T-helper 1 cell treated with Interleukin-12 subunit alpha and Interleukin-12 subunit beta and Interleukin-4 antibody, amounts not matched to agents 30 μg/mL and 1 μg/mL, for 36 hours (primary cell): ENCODE data around the gene MAPRE3.
A peak's percentile ranks its signal among the peaks of the same experiment; 100 is the strongest.
"Not testable (repeated sequence)": the region's sequence is repeated elsewhere in the genome, so short reads cannot be mapped to it uniquely, and the experiment has no call there.

Experiments used
- H3K27ac Mint-ChIP-seq: one replicate; pipeline ENCODE4 v1.8.0; 2021; ENCODE audit warnings: mild to moderate bottlenecking, mixed read lengths
- H3K27me3 Mint-ChIP-seq: one replicate; pipeline ENCODE4 v1.8.0; 2021; ENCODE audit warnings: low read depth, mixed read lengths
- H3K36me3 Mint-ChIP-seq: one replicate; pipeline ENCODE4 v1.8.0; 2021; ENCODE audit warnings: low read depth, mixed read lengths
- H3K4me1 Mint-ChIP-seq: one replicate; pipeline ENCODE4 v1.8.0; 2021; ENCODE audit warnings: low read depth, mixed read lengths
- H3K4me3 Mint-ChIP-seq: one replicate; pipeline ENCODE4 v1.8.0; 2021; ENCODE audit warnings: mild to moderate bottlenecking, moderate library complexity, mixed read lengths
- H3K9me3 Mint-ChIP-seq: one replicate; pipeline ENCODE4 v1.8.0; 2021; ENCODE audit warnings: mixed read lengths

Gene MAPRE3

GRCh38 chr2:26970244-26970927, at the start of gene MAPRE3:
Gene MAPRE3 (plus strand): TSS chr2:26970637. CDS start chr2:27022219, 51,582 bp downstream.
- Mint-ChIP-seq H3K9me3 (no peaks in the 10 kb centered on the region), H3K27me3 (peaks cover 64% of the 10 kb centered on the region), H3K4me3 (peak within 1 kb of the TSS; percentile 82), H3K27ac (peak within 1 kb of the TSS; percentile 23), H3K4me1 (peaks cover 13% of the 10 kb centered on the region), H3K36me3 (peaks cover 4% of the 10 kb centered on the region)

- Mint-ChIP-seq H3K4me3 (no peak overlapping the region), H3K27me3 (peaks cover 22% of the 10 kb centered on the region), H3K9me3 (no peaks in the 10 kb centered on the region), H3K27ac (no peak overlapping the region), H3K36me3 (no peaks in the 10 kb centered on the region), H3K4me1 (no peaks in the 10 kb centered on the region)
Observed at GRCh38 chr2:26921323-26921722, 49.1 kb upstream of the MAPRE3 start.

GRCh38 chr2:26922405-26923188, 47.8 kb upstream of the MAPRE3 start:
- Mint-ChIP-seq H3K36me3 (no peaks in the 10 kb centered on the region), H3K4me1 (no peaks in the 10 kb centered on the region), H3K4me3 (no peak overlapping the region), H3K27me3 (peaks cover 22% of the 10 kb centered on the region), H3K27ac (no peak overlapping the region), H3K9me3 (no peaks in the 10 kb centered on the region)

GRCh38 chr2:26923189-26923466, 47.3 kb upstream of the MAPRE3 start:
- not testable (repeated sequence) for H3K4me3 Mint-ChIP-seq, H3K4me1 Mint-ChIP-seq, H3K36me3 Mint-ChIP-seq, H3K9me3 Mint-ChIP-seq, H3K27ac Mint-ChIP-seq
- H3K27me3 Mint-ChIP-seq = peaks cover 22% of the 10 kb centered on the region

- Mint-ChIP-seq H3K4me3 (no peak overlapping the region), H3K9me3 (no peaks in the 10 kb centered on the region), H3K27me3 (peaks cover 22% of the 10 kb centered on the region), H3K36me3 (no peaks in the 10 kb centered on the region), H3K27ac (no peak overlapping the region), H3K4me1 (no peaks in the 10 kb centered on the region)
Observed at GRCh38 chr2:26924731-26925099, 45.7 kb upstream of the MAPRE3 start.

GRCh38 chr2:26925100-26925791, 45.2 kb upstream of the MAPRE3 start:
- peaks cover 22% of the 10 kb centered on the region for H3K27me3 Mint-ChIP-seq
- H3K36me3 Mint-ChIP-seq = no peaks in the 10 kb centered on the region
- no peaks in the 10 kb centered on the region for H3K9me3 Mint-ChIP-seq
- H3K4me1 Mint-ChIP-seq = no peaks in the 10 kb centered on the region
- no peak overlapping the region for H3K27ac Mint-ChIP-seq
- H3K4me3 Mint-ChIP-seq = no peak overlapping the region

GRCh38 chr2:26927221-26927620, 43.2 kb upstream of the MAPRE3 start:
- Mint-ChIP-seq H3K4me1 (no peaks in the 10 kb centered on the region), H3K27ac (no peak overlapping the region), H3K4me3 (no peak overlapping the region), H3K27me3 (peaks cover 18% of the 10 kb centered on the region), H3K36me3 (no peaks in the 10 kb centered on the region), H3K9me3 (no peaks in the 10 kb centered on the region)

- no peak overlapping the region for H3K27ac Mint-ChIP-seq
- H3K4me3 Mint-ChIP-seq = no peak overlapping the region
- H3K9me3 Mint-ChIP-seq = no peaks in the 10 kb centered on the region
- no peaks in the 10 kb centered on the region for H3K36me3 Mint-ChIP-seq
- H3K4me1 Mint-ChIP-seq = no peaks in the 10 kb centered on the region
- peaks cover 4% of the 10 kb centered on the region for H3K27me3 Mint-ChIP-seq
Observed at GRCh38 chr2:26932974-26933373, 37.5 kb upstream of the MAPRE3 start.

GRCh38 chr2:26933431-26934334, 36.8 kb upstream of the MAPRE3 start:
- Mint-ChIP-seq H3K27me3 (peaks cover 4% of the 10 kb centered on the region), H3K9me3 (no peaks in the 10 kb centered on the region), H3K4me1 (no peaks in the 10 kb centered on the region), H3K27ac (no peak overlapping the region), H3K4me3 (no peak overlapping the region), H3K36me3 (no peaks in the 10 kb centered on the region)

- no peak overlapping the region for H3K4me3 Mint-ChIP-seq
- H3K36me3 Mint-ChIP-seq = no peaks in the 10 kb centered on the region
- H3K27me3 Mint-ChIP-seq = peaks cover 4% of the 10 kb centered on the region
- H3K4me1 Mint-ChIP-seq = no peaks in the 10 kb centered on the region
- no peak overlapping the region for H3K27ac Mint-ChIP-seq
- no peaks in the 10 kb centered on the region for H3K9me3 Mint-ChIP-seq
Observed at GRCh38 chr2:26934335-26934724, 36.1 kb upstream of the MAPRE3 start.

- Mint-ChIP-seq H3K9me3 (no peaks in the 10 kb centered on the region), H3K4me1 (no peaks in the 10 kb centered on the region), H3K27me3 (peaks cover 4% of the 10 kb centered on the region), H3K36me3 (no peaks in the 10 kb centered on the region), H3K27ac (no peak overlapping the region), H3K4me3 (no peak overlapping the region)
Observed at GRCh38 chr2:26934985-26935384, 35.5 kb upstream of the MAPRE3 start.

- Mint-ChIP-seq H3K36me3 (no peaks in the 10 kb centered on the region), H3K4me3 (no peak overlapping the region), H3K9me3 (no peaks in the 10 kb centered on the region), H3K27me3 (peaks cover 4% of the 10 kb centered on the region), H3K4me1 (no peaks in the 10 kb centered on the region), H3K27ac (no peak overlapping the region)
Observed at GRCh38 chr2:26936855-26937254, 33.6 kb upstream of the MAPRE3 start.

- Mint-ChIP-seq H3K4me3 (no peak overlapping the region), H3K27ac (no peak overlapping the region), H3K27me3 (peaks cover 10% of the 10 kb centered on the region), H3K4me1 (peaks cover 4% of the 10 kb centered on the region), H3K36me3 (no peaks in the 10 kb centered on the region), H3K9me3 (no peaks in the 10 kb centered on the region)
Observed at GRCh38 chr2:26938399-26939118, 31.9 kb upstream of the MAPRE3 start.

- Mint-ChIP-seq H3K9me3 (no peaks in the 10 kb centered on the region), H3K36me3 (no peaks in the 10 kb centered on the region), H3K27ac (no peak overlapping the region), H3K4me1 (peaks cover 4% of the 10 kb centered on the region), H3K27me3 (peaks cover 6% of the 10 kb centered on the region), H3K4me3 (no peak overlapping the region)
Observed at GRCh38 chr2:26940001-26940400, 30.4 kb upstream of the MAPRE3 start.
